GM23338 (cell line): ENCODE results near the gene LMNA. TPM values are rescaled to one million over a fixed set of nuclear protein-coding genes. Genes with fewer than 3 reads are reported as not detected.

ENCODE experiments used
- ATAC-seq: fragments of 200-7000 bp; cut with Tn5 transposase; 3 replicates; pipeline ENCODE4 v1.9.1; 2020
- DNase-seq: peaks from one replicate; pipeline ENCODE4 v3.0.0-alpha.2; 2015; ENCODE audit warnings: low spot score
- H2AFZ ChIP-seq: fragments of 200-600 bp; sonication (generic); 2 replicates; pipeline ENCODE4 v1.8.0; 2016; ENCODE audit warnings: antibody characterized with exemption, mild to moderate bottlenecking, moderate library complexity
- H3F3A ChIP-seq: fragments of 200-600 bp; sonication (generic); replicated peaks from 2 replicates; pipeline ENCODE4 v1.8.0; 2017; ENCODE audit warnings: antibody characterized with exemption, mixed run types, low read depth
- H3K27ac ChIP-seq: fragments of 200-600 bp; sonication (generic); 2 replicates; pipeline ENCODE4 v1.6.1; 2016; ENCODE audit warnings: low read depth
- H3K27me3 ChIP-seq: fragments of 200-600 bp; sonication (generic); 2 replicates; pipeline ENCODE4 v1.8.0; 2016; ENCODE audit warnings: mild to moderate bottlenecking, mixed run types, moderate library complexity; ENCODE audit not compliant: insufficient read depth
- H3K36me3 ChIP-seq: fragments of 200-600 bp; sonication (generic); 2 replicates; pipeline ENCODE4 v1.8.0; 2016; ENCODE audit warnings: mild to moderate bottlenecking; ENCODE audit not compliant: insufficient read depth
- H3K4me1 ChIP-seq: fragments of 200-600 bp; sonication (generic); 2 replicates; pipeline ENCODE4 v1.8.0; 2016; ENCODE audit warnings: mild to moderate bottlenecking, moderate library complexity; ENCODE audit not compliant: insufficient read depth
- H3K4me2 ChIP-seq: fragments of 200-600 bp; sonication (generic); 2 replicates; pipeline ENCODE4 v1.7.1; 2017; ENCODE audit warnings: mixed run types
- H3K4me3 ChIP-seq: fragments of 200-600 bp; sonication (generic); 2 replicates; pipeline ENCODE4 v1.6.1; 2016; ENCODE audit warnings: mixed run types
- H3K79me2 ChIP-seq: fragments of 200-600 bp; sonication (generic); replicated peaks from 2 replicates; pipeline ENCODE4 v1.8.0; 2017; ENCODE audit warnings: mild to moderate bottlenecking; ENCODE audit not compliant: insufficient read depth
- H3K9me2 ChIP-seq: fragments of 200-600 bp; sonication (generic); 2 replicates; pipeline ENCODE4 v1.8.0; 2017; ENCODE audit not compliant: insufficient read depth
- H4K20me1 ChIP-seq: fragments of 200-600 bp; sonication (generic); replicated peaks from 2 replicates; pipeline ENCODE4 v1.8.0; 2017; ENCODE audit warnings: mild to moderate bottlenecking; ENCODE audit not compliant: insufficient read depth
- H3K27ac Mint-ChIP-seq: 2 replicates; pipeline ENCODE4 v1.8.0; 2020; ENCODE audit warnings: inconsistent platforms, mild to moderate bottlenecking, moderate library complexity, mixed read lengths
- H3K27me3 Mint-ChIP-seq: 3 replicates; pipeline ENCODE4 v1.8.0; 2022; ENCODE audit warnings: low read depth, mild to moderate bottlenecking, moderate library complexity, mixed read lengths, inconsistent platforms; ENCODE audit not compliant: insufficient read depth, poor library complexity
- H3K36me3 Mint-ChIP-seq: 3 replicates; pipeline ENCODE4 v1.8.0; 2021; ENCODE audit warnings: low read depth, mild to moderate bottlenecking, inconsistent platforms, moderate library complexity, mixed read lengths
- H3K4me1 Mint-ChIP-seq: 3 replicates; pipeline ENCODE4 v1.8.0; 2020; ENCODE audit warnings: mild to moderate bottlenecking, inconsistent platforms, mixed read lengths
- H3K4me3 Mint-ChIP-seq: 3 replicates; pipeline ENCODE4 v1.8.0; 2021; ENCODE audit warnings: moderate library complexity, mild to moderate bottlenecking, inconsistent platforms, mixed read lengths
- H3K9me3 Mint-ChIP-seq: 3 replicates; pipeline ENCODE4 v1.8.0; 2020; ENCODE audit warnings: moderate library complexity, mild to moderate bottlenecking, inconsistent platforms, mixed read lengths
- ZNF331 ChIP-seq: fragments of 250-450 bp; sonication (Bioruptor Pico); IDR thresholded peaks from 2 replicates; pipeline ENCODE4 v1.5.0; 2020; ENCODE audit warnings: low read depth, mild to moderate bottlenecking, moderate library complexity
- polyA plus RNA-seq: library from polyadenylated mRNA; unstranded; fragments of >200 nt; fragmentation: Nextera tagmentation; extraction: Ambion mirVana; gene quantifications from 2 replicates; pipeline ENCODE4 v1.2.1, GENCODE V29; 2016
- total RNA-seq: library from RNA; depleted of rRNA; stranded (reverse); fragments of >200 nt; shearing (Covaris generic); gene quantifications from 2 replicates; pipeline ENCODE4 v1.2.3, GENCODE V29; 2014
- TF ChIP-seq, protein P1 (sequence below): IDR thresholded peaks from one replicate; pipeline ENCODE4 v1.6.1; 2018; ENCODE audit warnings: antibody characterized with exemption; ENCODE audit not compliant: unreplicated experiment
- TF ChIP-seq, protein P2 (sequence below), 2 experiments: fragments of 200-600 bp in 1 of 2; sonication (generic) in 1 of 2; conservative IDR thresholded peaks; 2 replicates each; pipeline versions ENCODE4 v1.5.1 to v1.6.1; 2016 to 2017; ENCODE audit warnings: antibody characterized with exemption in 2 of 2, low read depth in 2 of 2, mild to moderate bottlenecking in 2 of 2, moderate library complexity in 1 of 2
- TF ChIP-seq, protein P3 (sequence below): fragments of 250-450 bp; sonication (Bioruptor Pico); IDR thresholded peaks from 2 replicates; pipeline ENCODE4 v1.5.0; 2020; ENCODE audit warnings: mild to moderate bottlenecking, moderate library complexity

Gene LMNA
- total and polyA plus RNA-seq, 2 experiments from 2014 or later: 35.5 to 56.3 TPM

DNA sequence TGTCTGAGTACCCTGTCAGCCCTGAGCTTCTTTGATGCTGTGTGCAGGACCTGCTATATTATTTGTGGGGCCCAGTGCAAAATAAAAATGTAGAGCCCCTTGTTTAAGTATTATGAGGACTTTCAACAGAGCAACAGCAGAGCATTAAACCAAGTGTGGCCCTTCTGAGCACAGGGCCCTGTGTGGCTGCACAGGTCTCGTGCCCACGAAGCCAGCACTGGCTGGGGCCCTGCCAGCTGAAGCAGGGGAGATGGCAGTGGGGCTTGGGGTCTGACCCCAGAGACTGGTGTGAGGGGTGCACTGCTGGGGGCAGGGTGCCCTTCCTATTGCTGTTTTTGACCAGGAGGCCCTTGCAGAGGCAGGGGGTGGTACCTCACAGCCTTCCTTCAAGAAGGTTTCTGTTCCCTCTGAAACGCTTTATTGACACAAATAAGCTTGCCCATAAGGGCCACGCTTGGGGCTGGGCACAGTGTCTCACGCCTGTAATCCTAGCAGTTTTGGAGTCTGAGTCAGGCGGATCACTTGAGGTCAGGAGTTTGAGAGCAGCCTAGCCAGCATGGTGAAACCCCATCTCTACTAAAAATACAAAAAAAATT lies 36.7 kb downstream of the LMNA start:
- no peaks in the 10 kb centered on the region for H3K36me3 ChIP-seq
- H3K4me2 ChIP-seq: peak overlapping the region; percentile 82
- no peak overlapping the region for H3K27ac ChIP-seq
- H3K4me3 ChIP-seq: peak overlapping the region; percentile 50; the same call in 1 of the 2 replicates
- ATAC-seq (no peak), DNase-seq (no peak)
- peaks cover 73% of the 10 kb centered on the region for H3K4me1 ChIP-seq
- H4K20me1 ChIP-seq: no peaks in the 10 kb centered on the region
- no peak overlapping the region for H2AFZ ChIP-seq
- TF ChIP-seq, protein P1, sequence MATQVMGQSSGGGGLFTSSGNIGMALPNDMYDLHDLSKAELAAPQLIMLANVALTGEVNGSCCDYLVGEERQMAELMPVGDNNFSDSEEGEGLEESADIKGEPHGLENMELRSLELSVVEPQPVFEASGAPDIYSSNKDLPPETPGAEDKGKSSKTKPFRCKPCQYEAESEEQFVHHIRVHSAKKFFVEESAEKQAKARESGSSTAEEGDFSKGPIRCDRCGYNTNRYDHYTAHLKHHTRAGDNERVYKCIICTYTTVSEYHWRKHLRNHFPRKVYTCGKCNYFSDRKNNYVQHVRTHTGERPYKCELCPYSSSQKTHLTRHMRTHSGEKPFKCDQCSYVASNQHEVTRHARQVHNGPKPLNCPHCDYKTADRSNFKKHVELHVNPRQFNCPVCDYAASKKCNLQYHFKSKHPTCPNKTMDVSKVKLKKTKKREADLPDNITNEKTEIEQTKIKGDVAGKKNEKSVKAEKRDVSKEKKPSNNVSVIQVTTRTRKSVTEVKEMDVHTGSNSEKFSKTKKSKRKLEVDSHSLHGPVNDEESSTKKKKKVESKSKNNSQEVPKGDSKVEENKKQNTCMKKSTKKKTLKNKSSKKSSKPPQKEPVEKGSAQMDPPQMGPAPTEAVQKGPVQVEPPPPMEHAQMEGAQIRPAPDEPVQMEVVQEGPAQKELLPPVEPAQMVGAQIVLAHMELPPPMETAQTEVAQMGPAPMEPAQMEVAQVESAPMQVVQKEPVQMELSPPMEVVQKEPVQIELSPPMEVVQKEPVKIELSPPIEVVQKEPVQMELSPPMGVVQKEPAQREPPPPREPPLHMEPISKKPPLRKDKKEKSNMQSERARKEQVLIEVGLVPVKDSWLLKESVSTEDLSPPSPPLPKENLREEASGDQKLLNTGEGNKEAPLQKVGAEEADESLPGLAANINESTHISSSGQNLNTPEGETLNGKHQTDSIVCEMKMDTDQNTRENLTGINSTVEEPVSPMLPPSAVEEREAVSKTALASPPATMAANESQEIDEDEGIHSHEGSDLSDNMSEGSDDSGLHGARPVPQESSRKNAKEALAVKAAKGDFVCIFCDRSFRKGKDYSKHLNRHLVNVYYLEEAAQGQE: no peak
- TF ChIP-seq, protein P2, sequence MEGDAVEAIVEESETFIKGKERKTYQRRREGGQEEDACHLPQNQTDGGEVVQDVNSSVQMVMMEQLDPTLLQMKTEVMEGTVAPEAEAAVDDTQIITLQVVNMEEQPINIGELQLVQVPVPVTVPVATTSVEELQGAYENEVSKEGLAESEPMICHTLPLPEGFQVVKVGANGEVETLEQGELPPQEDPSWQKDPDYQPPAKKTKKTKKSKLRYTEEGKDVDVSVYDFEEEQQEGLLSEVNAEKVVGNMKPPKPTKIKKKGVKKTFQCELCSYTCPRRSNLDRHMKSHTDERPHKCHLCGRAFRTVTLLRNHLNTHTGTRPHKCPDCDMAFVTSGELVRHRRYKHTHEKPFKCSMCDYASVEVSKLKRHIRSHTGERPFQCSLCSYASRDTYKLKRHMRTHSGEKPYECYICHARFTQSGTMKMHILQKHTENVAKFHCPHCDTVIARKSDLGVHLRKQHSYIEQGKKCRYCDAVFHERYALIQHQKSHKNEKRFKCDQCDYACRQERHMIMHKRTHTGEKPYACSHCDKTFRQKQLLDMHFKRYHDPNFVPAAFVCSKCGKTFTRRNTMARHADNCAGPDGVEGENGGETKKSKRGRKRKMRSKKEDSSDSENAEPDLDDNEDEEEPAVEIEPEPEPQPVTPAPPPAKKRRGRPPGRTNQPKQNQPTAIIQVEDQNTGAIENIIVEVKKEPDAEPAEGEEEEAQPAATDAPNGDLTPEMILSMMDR (conservative IDR thresholded peaks at IDR 0.05; ENCODE audit: low read depth in 2 of 2): no peak
- no peak for TF ChIP-seq ZNF331
- no peaks in the 10 kb centered on the region for H3K79me2 ChIP-seq
- peaks cover 19% of the 10 kb centered on the region for H3K27me3 Mint-ChIP-seq
- H3K4me1 Mint-ChIP-seq: peaks cover 78% of the 10 kb centered on the region
- no peaks in the 10 kb centered on the region for H3K9me3 Mint-ChIP-seq
- H3F3A ChIP-seq: peaks cover 4% of the 10 kb centered on the region
- no peaks in the 10 kb centered on the region for H3K9me2 ChIP-seq
- no peak overlapping the region for H3K4me3 Mint-ChIP-seq
- H3K36me3 Mint-ChIP-seq: no peaks in the 10 kb centered on the region
- H3K27me3 ChIP-seq: no peaks in the 10 kb centered on the region
- no peak overlapping the region for H3K27ac Mint-ChIP-seq

DNA sequence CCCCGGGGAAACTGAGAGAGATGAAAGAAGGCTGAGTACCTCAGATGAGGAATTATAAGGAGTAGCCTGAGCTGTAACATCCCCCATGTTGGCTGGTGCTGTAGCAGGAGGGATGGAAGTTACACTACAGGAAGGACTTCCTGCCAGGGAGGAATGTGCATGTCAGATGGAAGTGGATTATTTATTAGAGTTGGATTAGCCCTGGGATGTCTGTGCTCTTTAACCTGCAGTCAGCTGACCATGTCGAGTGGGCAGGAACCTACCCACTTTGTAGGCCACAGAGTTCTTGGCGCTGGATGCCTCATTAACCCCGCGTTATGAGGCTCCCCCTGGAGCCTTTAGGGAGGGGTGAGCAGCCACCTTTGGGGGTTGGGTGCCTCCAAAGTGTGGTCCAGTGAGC lies 38.1 kb downstream of the LMNA start:
- no peak overlapping the region for H2AFZ ChIP-seq

More for the DNA sequence above, 38.1 kb downstream of the LMNA start:
- Histone ChIP-seq H3K27ac (no peak overlapping the region), H3K9me2 (no peaks in the 10 kb centered on the region), H3K36me3 (no peaks in the 10 kb centered on the region), H3K79me2 (no peaks in the 10 kb centered on the region), H3K4me3 (no peak overlapping the region), H3K4me1 (peaks cover 62% of the 10 kb centered on the region), H3F3A (peaks cover 4% of the 10 kb centered on the region), H3K4me2 (peak overlapping the region; percentile 48), H3K27me3 (no peaks in the 10 kb centered on the region), H4K20me1 (no peaks in the 10 kb centered on the region)
- no peak for DNase-seq
- Mint-ChIP-seq H3K4me3 (no peak overlapping the region; the same call in 2 of the 3 replicates), H3K9me3 (no peaks in the 10 kb centered on the region), H3K27ac (no peak overlapping the region), H3K36me3 (no peaks in the 10 kb centered on the region), H3K4me1 (peaks cover 70% of the 10 kb centered on the region), H3K27me3 (peaks cover 16% of the 10 kb centered on the region)
- no peak for ATAC-seq
- TF ChIP-seq, protein P3, sequence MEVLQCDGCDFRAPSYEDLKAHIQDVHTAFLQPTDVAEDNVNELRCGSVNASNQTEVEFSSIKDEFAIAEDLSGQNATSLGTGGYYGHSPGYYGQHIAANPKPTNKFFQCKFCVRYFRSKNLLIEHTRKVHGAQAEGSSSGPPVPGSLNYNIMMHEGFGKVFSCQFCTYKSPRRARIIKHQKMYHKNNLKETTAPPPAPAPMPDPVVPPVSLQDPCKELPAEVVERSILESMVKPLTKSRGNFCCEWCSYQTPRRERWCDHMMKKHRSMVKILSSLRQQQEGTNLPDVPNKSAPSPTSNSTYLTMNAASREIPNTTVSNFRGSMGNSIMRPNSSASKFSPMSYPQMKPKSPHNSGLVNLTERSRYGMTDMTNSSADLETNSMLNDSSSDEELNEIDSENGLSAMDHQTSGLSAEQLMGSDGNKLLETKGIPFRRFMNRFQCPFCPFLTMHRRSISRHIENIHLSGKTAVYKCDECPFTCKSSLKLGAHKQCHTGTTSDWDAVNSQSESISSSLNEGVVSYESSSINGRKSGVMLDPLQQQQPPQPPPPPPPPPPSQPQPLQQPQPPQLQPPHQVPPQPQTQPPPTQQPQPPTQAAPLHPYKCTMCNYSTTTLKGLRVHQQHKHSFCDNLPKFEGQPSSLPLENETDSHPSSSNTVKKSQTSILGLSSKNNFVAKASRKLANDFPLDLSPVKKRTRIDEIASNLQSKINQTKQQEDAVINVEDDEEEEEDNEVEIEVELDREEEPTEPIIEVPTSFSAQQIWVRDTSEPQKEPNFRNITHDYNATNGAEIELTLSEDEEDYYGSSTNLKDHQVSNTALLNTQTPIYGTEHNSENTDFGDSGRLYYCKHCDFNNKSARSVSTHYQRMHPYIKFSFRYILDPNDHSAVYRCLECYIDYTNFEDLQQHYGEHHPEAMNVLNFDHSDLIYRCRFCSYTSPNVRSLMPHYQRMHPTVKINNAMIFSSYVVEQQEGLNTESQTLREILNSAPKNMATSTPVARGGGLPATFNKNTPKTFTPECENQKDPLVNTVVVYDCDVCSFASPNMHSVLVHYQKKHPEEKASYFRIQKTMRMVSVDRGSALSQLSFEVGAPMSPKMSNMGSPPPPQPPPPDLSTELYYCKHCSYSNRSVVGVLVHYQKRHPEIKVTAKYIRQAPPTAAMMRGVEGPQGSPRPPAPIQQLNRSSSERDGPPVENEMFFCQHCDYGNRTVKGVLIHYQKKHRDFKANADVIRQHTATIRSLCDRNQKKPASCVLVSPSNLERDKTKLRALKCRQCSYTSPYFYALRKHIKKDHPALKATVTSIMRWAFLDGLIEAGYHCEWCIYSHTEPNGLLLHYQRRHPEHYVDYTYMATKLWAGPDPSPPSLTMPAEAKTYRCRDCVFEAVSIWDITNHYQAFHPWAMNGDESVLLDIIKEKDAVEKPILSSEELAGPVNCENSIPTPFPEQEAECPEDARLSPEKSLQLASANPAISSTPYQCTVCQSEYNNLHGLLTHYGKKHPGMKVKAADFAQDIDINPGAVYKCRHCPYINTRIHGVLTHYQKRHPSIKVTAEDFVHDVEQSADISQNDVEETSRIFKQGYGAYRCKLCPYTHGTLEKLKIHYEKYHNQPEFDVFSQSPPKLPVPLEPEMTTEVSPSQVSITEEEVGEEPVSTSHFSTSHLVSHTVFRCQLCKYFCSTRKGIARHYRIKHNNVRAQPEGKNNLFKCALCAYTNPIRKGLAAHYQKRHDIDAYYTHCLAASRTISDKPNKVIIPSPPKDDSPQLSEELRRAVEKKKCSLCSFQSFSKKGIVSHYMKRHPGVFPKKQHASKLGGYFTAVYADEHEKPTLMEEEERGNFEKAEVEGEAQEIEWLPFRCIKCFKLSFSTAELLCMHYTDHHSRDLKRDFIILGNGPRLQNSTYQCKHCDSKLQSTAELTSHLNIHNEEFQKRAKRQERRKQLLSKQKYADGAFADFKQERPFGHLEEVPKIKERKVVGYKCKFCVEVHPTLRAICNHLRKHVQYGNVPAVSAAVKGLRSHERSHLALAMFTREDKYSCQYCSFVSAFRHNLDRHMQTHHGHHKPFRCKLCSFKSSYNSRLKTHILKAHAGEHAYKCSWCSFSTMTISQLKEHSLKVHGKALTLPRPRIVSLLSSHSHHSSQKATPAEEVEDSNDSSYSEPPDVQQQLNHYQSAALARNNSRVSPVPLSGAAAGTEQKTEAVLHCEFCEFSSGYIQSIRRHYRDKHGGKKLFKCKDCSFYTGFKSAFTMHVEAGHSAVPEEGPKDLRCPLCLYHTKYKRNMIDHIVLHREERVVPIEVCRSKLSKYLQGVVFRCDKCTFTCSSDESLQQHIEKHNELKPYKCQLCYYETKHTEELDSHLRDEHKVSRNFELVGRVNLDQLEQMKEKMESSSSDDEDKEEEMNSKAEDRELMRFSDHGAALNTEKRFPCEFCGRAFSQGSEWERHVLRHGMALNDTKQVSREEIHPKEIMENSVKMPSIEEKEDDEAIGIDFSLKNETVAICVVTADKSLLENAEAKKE (CRISPR knock-in tag): no peak
